Left lung (tissue), 10 donors: ENCODE results near the gene TNPO1. TPM values are rescaled to one million over a fixed set of nuclear protein-coding genes. Genes with fewer than 3 reads are reported as not detected.

ENCODE experiments used
- ATAC-seq: fragments of 200-7000 bp; cut with Tn5 transposase; one replicate; pipeline ENCODE4 v1.9.1; 2020; ENCODE audit warnings: moderate library complexity
- DNase-seq, 4 donors: peaks; one replicate each; pipeline ENCODE4 v3.0.0-alpha.2; 2013 to 2020
- H3K27ac ChIP-seq, 2 donors: fragments of 200-600 bp; sonication (generic) in 1 of 2; one replicate each; pipeline versions ENCODE4 v1.5.0 to v1.8.0; 2020 to 2021
- H3K27me3 ChIP-seq, 2 donors: fragments of 200-600 bp; sonication (generic) in 1 of 2; one replicate each; pipeline versions ENCODE4 v1.5.0 to v1.8.0; 2020 to 2021
- H3K36me3 ChIP-seq, 2 donors: fragments of 200-600 bp; sonication (generic) in 1 of 2; one replicate each; pipeline versions ENCODE4 v1.5.0 to v1.8.0; 2020 to 2021
- H3K4me1 ChIP-seq, 2 donors: fragments of 200-600 bp; one replicate each; pipeline ENCODE4 v1.8.0; 2021
- H3K4me3 ChIP-seq, 2 donors: fragments of 200-600 bp; sonication (generic) in 1 of 2; one replicate each; pipeline versions ENCODE4 v1.5.0 to v1.8.0; 2020 to 2021; ENCODE audit warnings: mild to moderate bottlenecking in 1 of 2
- H3K9me3 ChIP-seq, 2 donors: fragments of 200-600 bp; sonication (generic) in 1 of 2; one replicate each; pipeline versions ENCODE4 v1.5.0 to v1.8.0; 2020 to 2021
- intact Hi-C, 2 donors: fragments of 100-400 bp; cut with DNase I; formaldehyde crosslinking; loops; one replicate each; pipeline versions ENCODE4 v1.11.2 to v1.14.2; 2022
- polyA plus RNA-seq, 6 donors: library from polyadenylated mRNA; unstranded; fragments of 120-200 nt; gene quantifications; one replicate each; pipeline ENCODE4 v1.2.1, GENCODE V29; 2013; ENCODE audit not compliant: insufficient read length in 6 of 6
- total RNA-seq, 2 donors: library from RNA; stranded (reverse); fragmentation: NEBNext Ultra II Directional; extraction: Animal tissue kit (Norgen Biotek cat#: 25700); gene quantifications; one replicate each; pipeline ENCODE4 v1.2.1, GENCODE V29; 2021
- TF ChIP-seq, protein P1 (sequence below), 2 donors: fragments of 200-600 bp; sonication (generic) in 1 of 2; IDR thresholded peaks; one replicate each; pipeline versions ENCODE4 v1.5.0 to v1.8.0; 2021; ENCODE audit warnings: antibody characterized with exemption in 2 of 2
- donor health status: DM: no; HTN: yes; CAD: no.
- donor health status: DM: no; HTN: no; CAD: no.

The TNPO1 gene
- total and polyA plus RNA-seq, 8 donors, result 77.3 to 112 (median 87.9) TPM

DNA sequence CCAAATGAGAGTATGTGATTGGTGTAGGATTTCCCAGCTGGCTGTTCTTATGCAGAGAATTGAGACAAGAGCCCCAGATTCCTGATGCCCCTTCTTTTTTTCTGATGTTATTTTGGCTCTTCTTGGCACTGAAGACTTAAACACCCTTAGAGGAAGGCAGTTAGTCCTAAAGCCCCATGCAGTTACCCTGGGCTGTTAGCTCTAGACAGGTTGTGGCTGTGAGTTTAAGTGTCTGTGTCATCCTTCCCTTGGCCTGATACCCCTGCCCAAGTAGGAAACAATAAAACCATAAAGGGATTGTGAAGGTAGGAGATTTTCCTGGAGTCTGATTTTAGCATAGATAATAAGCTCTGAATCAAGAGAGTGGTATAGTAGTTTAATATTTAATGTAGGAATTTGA, 13.2 kb downstream of the TNPO1 start:
- Histone ChIP-seq H3K4me1 (peaks cover 0 to 1% of the 10 kb centered on the region in 2 donors), H3K27ac (no peak overlapping the region), H3K9me3 (no peaks in the 10 kb centered on the region), H3K36me3 (no peaks in the 10 kb centered on the region), H3K27me3 (no peaks in the 10 kb centered on the region), H3K4me3 (no peak overlapping the region)
- DNase-seq (no peak), ATAC-seq (no peak)
- TF ChIP-seq, protein P1, sequence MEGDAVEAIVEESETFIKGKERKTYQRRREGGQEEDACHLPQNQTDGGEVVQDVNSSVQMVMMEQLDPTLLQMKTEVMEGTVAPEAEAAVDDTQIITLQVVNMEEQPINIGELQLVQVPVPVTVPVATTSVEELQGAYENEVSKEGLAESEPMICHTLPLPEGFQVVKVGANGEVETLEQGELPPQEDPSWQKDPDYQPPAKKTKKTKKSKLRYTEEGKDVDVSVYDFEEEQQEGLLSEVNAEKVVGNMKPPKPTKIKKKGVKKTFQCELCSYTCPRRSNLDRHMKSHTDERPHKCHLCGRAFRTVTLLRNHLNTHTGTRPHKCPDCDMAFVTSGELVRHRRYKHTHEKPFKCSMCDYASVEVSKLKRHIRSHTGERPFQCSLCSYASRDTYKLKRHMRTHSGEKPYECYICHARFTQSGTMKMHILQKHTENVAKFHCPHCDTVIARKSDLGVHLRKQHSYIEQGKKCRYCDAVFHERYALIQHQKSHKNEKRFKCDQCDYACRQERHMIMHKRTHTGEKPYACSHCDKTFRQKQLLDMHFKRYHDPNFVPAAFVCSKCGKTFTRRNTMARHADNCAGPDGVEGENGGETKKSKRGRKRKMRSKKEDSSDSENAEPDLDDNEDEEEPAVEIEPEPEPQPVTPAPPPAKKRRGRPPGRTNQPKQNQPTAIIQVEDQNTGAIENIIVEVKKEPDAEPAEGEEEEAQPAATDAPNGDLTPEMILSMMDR (IDR thresholded peaks at IDR 0.05), result no peak
- intact Hi-C loops, result loop anchor here in 1 of 2 donors (10.0 kb wide), 1 partner anchor 225 kb away; no protein-coding TSS in a partner anchor

DNA sequence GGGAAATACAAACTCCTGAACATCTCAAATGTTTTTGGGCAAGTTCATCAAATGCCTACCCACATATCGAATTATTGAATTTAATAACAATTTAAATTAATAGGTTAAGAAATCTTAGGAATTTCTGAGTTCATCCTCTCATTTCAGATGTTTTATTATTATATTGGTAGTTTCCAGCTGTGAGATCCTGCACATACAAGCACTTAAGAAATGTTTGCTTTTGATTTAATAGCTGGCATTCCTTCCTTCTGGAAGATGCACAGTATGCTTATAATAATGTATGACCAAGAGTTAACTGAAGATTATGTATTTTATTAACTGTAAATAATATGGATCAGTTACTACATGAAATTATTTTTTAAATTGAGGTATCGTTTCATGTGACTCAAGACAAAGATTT, 13.9 kb downstream of the TNPO1 start:
- DNase-seq (no peak), ATAC-seq (no peak)
- Histone ChIP-seq H3K4me3 (no peak overlapping the region), H3K36me3 (no peaks in the 10 kb centered on the region), H3K27ac (no peak overlapping the region), H3K27me3 (no peaks in the 10 kb centered on the region), H3K9me3 (no peaks in the 10 kb centered on the region), H3K4me1 (peaks cover 0 to 8% of the 10 kb centered on the region in 2 donors)
- intact Hi-C loops, result no loop called here
- TF ChIP-seq, protein P1 (IDR thresholded peaks at IDR 0.05), result no peak

DNA sequence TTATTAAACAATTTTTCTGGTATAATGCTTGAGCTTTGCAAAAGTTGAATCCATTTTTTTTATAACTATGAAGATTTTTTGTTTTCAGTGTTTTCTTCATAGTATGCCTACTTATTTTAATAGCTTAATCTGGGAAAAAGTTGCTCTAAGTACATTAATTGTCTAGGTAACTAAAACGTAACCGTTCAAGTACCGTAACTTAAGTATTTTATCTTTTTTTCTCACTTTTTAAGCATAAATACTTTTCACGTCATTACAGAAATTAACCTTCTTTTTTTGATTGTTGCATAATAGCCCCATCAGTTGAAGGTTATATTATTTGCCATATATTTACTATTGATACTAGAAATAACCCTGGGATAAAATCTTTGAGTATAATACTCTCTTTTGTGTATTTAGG, 15.2 kb downstream of the TNPO1 start:
- no peaks in the 10 kb centered on the region for H3K9me3 ChIP-seq

DNA sequence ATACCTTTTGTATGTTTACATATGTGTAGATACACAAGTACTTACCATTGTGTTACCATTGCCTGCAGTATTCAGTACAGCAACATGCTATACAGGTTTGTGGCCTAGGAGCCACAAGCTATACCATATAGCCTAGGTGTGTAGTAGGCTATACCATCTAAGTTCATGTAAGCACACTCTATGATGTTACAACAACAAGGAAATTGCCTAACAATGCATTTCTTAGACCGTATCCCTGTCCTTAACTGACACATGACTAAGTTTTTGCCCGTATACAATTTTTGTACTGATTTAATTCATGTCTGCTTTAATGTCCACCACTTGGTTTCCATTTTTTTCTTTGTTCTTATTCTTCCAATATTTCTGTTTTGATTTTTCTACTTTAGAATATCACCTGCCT, 18.5 kb downstream of the TNPO1 start:
- DNase-seq, result no peak
- H3K27me3 ChIP-seq, result no peaks in the 10 kb centered on the region
- peaks cover 8 to 39% of the 10 kb centered on the region in 2 donors for H3K4me1 ChIP-seq
- H3K36me3 ChIP-seq, result no peaks in the 10 kb centered on the region
- TF ChIP-seq, protein P1 (IDR thresholded peaks at IDR 0.05), result no peak
- no peaks in the 10 kb centered on the region for H3K9me3 ChIP-seq
- intact Hi-C loops, result no loop called here
- H3K4me3 ChIP-seq, result no peak overlapping the region
- no peak overlapping the region for H3K27ac ChIP-seq
- no peak for ATAC-seq

More for the DNA sequence above, 15.2 kb downstream of the TNPO1 start:
- Histone ChIP-seq H3K4me1 (peaks cover 0 to 15% of the 10 kb centered on the region in 2 donors), H3K27ac (no peak overlapping the region), H3K4me3 (no peak overlapping the region), H3K36me3 (no peaks in the 10 kb centered on the region), H3K27me3 (no peaks in the 10 kb centered on the region)
- intact Hi-C loops, result no loop called here
- ATAC-seq, result no peak
- TF ChIP-seq, protein P1 (IDR thresholded peaks at IDR 0.05), result no peak
- DNase-seq, result no peak

DNA sequence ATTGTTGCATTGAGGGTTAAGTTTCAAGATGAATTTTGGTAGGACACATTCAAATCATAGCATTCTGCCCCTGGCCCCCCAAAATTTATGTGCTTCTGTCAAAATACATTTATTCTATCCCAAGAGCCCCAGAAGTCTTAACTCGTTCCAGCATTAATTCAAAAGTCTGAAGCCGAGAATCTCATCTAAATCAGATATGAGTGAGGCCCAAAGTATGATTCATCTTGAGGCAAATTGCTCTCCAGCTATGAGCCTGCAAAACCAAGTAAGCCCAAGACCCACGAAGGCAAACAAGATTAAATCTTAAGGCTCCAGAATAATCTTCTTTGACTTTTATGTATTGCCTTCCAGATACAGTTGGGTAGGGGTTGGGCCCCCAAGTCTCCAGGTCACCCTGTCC, 19.2 kb downstream of the TNPO1 start:
- Histone ChIP-seq H3K4me1 (peaks cover 8 to 43% of the 10 kb centered on the region in 2 donors), H3K4me3 (no peak overlapping the region), H3K9me3 (no peaks in the 10 kb centered on the region), H3K27ac (peak overlapping the region in 1 of 2 donors; percentile 46), H3K27me3 (no peaks in the 10 kb centered on the region), H3K36me3 (no peaks in the 10 kb centered on the region)
- intact Hi-C loops, result no loop called here
- no peak for DNase-seq
- TF ChIP-seq, protein P1 (IDR thresholded peaks at IDR 0.05), result no peak
- no peak for ATAC-seq
